Pancreas (tissue), 10 donors: ENCODE results near the gene STK10. TPM values are rescaled to one million over a fixed set of nuclear protein-coding genes. Genes with fewer than 3 reads are reported as not detected.

Source experiments
- ATAC-seq, 4 donors: fragments of 200-7000 bp; cut with Tn5 transposase; one replicate each; pipeline versions ENCODE4 v1.8.0 to v1.9.1; 2020; ENCODE audit warnings: mild to moderate bottlenecking in 4 of 4, moderate library complexity in 4 of 4
- DNase-seq, 6 donors: peaks; one replicate each; pipeline ENCODE4 v3.0.0-alpha.2; 2020
- FAIRE-seq: peaks from 2 replicates; lab custom pipeline; 2012; peaks lifted over from hg19 to GRCh38; lab: Jason Lieb, UNC
- H3K27ac ChIP-seq, 4 donors: fragments of 200-600 bp; sonication (generic); 1 replicate in 3 of 4; 2 replicates in 1 of 4; pipeline versions ENCODE4 v1.5.0 to v1.8.0; 2020
- H3K27me3 ChIP-seq, 4 donors: fragments of 200-600 bp; one replicate each; pipeline ENCODE4 v1.8.0; 2021
- H3K36me3 ChIP-seq, 3 donors: fragments of 200-600 bp; sonication (generic) in 1 of 3; one replicate each; pipeline versions ENCODE4 v1.5.0 to v1.8.0; 2020 to 2021
- H3K4me1 ChIP-seq, 3 donors: fragments of 200-600 bp; one replicate each; pipeline ENCODE4 v1.8.0; 2021
- H3K4me3 ChIP-seq, 4 donors: fragments of 200-600 bp; sonication (generic) in 2 of 4; one replicate each; pipeline versions ENCODE4 v1.5.0 to v1.8.0; 2020 to 2021
- H3K9me3 ChIP-seq, 4 donors: fragments of 200-600 bp; one replicate each; pipeline ENCODE4 v1.8.0; 2021
- CTCF ChIP-seq, 4 donors: fragments of 200-600 bp; sonication (generic) in 3 of 4; IDR thresholded peaks; one replicate each; pipeline versions ENCODE4 v1.5.0 to v1.8.0; 2021; ENCODE audit warnings: antibody characterized with exemption in 4 of 4
- WGBS, 2 donors: extraction: QIAGEN DNeasy Blood & Tissue Kit; methylation state at CpG; one replicate each; pipeline ENCODE4 v1.1.7; 2013; 5-methylcytosine and 5-hydroxymethylcytosine counted together
- intact Hi-C, 3 donors: fragments of 100-400 bp; cut with DNase I; formaldehyde crosslinking; loops; one replicate each; pipeline versions ENCODE4 v1.11.1 to v1.14.2; 2022
- polyA plus RNA-seq, 2 donors: library from polyadenylated mRNA; stranded (reverse); fragments of 200-250 nt; gene quantifications; one replicate each; pipeline ENCODE4 v1.2.3, GENCODE V29; 2013
- total RNA-seq, 6 donors: library from RNA; stranded (reverse); fragmentation: NEBNext Ultra II Directional in 4 of 6; extraction: Animal tissue kit (Norgen Biotek cat#: 25700) in 4 of 6; gene quantifications; one replicate each; pipeline versions ENCODE4 v1.2.1 to v1.2.4, GENCODE V29; 2021 to 2023
- donor health status: healthy with polysubstance abuse.
- donor health status: DM: no; HTN: no; CAD: no; lungs with moderate emphysema.
- donor health status: DM: no; HTN: no; CAD: no.
- donor health status: control.
- donor health status: control.
- donor health status: Bipolar disorder and iron deficiency.
- donor health status: DM: yes; HTN: yes; CAD: no.
- donor health status: DM: no; HTN: no; CAD: no.
- donor health status: DM: no; HTN: no; CAD: no.
- donor health status: DM: yes; HTN: yes; CAD: no.

STK10 gene
- total and polyA plus RNA-seq, 8 donors, result 4.1 to 16.3 (median 7.3) TPM

- FAIRE-seq (no peak), DNase-seq (no peak), ATAC-seq (no peak)
- TF ChIP-seq CTCF (IDR thresholded peaks at IDR 0.05), result no peak
- WGBS, 2 donors, result 94 to 96% methylated on average over 9 of the region's 9 CpGs
- intact Hi-C loops, result no loop called here
- H3K36me3 ChIP-seq, result no peaks in the 10 kb centered on the region
- no peaks in the 10 kb centered on the region for H3K9me3 ChIP-seq
- no peaks in the 10 kb centered on the region for H3K4me1 ChIP-seq
- H3K27ac ChIP-seq, result no peak overlapping the region
- H3K4me3 ChIP-seq, result no peak overlapping the region
- no peaks in the 10 kb centered on the region for H3K27me3 ChIP-seq
Observed at GRCh38 chr5:172064766-172065165, 123.3 kb downstream of the STK10 start.

DNA sequence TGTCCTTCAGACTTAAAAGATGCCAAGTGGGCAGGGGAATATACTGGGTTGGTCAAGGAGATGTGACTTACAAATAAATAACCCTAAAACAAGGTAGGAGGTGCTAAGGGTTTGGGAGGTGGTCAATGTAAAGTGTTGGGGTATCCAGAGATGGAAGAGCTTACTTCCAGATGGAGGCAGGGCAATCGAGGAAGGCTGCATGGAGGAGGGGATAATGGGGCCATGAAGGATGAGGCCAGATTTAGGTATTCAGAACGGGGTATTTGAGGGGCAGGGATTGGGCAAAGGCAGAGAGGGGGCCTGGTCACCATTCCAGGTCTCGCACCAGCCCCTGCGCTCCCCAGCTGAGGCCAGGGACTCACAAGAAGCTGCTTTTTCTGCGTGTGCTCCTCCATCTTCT lies 123.7 kb downstream of the STK10 start:
- Histone ChIP-seq H3K4me3 (no peak overlapping the region), H3K4me1 (no peaks in the 10 kb centered on the region), H3K27me3 (no peaks in the 10 kb centered on the region), H3K27ac (no peak overlapping the region), H3K36me3 (no peaks in the 10 kb centered on the region), H3K9me3 (no peaks in the 10 kb centered on the region)
- TF ChIP-seq CTCF (IDR thresholded peaks at IDR 0.05), result no peak
- no peak for ATAC-seq
- intact Hi-C loops, result no loop called here
- no peak for FAIRE-seq
- WGBS, 2 donors, result 84 to 85% methylated on average over 5 of the region's 5 CpGs
- DNase-seq, result no peak

GRCh38 chr5:172063463-172064235 lies 124.4 kb downstream of the STK10 start:
- DNase-seq, result no peak
- 84 to 85% methylated on average over 15 of the region's 15 CpGs for WGBS, 2 donors
- ATAC-seq, result no peak
- Histone ChIP-seq H3K27ac (no peak overlapping the region), H3K4me3 (no peak overlapping the region), H3K9me3 (no peaks in the 10 kb centered on the region), H3K27me3 (no peaks in the 10 kb centered on the region), H3K4me1 (no peaks in the 10 kb centered on the region), H3K36me3 (no peaks in the 10 kb centered on the region)
- FAIRE-seq, result no peak
- intact Hi-C loops, result no loop called here
- TF ChIP-seq CTCF (IDR thresholded peaks at IDR 0.05), result no peak

DNA sequence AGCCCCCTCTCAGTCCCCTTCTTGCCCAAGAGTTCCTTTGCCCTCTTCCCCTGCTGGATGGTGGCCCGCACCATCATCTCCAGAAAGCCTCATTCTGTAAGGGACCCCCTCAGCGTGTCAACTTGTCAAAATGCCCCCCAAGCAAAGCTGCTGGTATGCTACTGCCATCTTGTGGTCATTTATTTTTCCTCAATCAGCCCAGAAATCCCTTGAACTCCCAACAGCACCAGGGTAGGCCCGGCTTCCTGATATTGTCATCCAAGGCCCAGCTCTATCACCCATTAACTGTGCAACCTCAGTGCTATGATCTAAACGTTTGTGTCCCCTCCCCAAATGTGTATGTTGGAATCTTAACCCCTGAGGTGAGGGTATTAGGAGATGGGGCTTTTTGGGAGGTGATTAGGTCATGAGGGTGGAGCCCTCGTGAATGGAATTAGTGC lies 128.3 kb downstream of the STK10 start:
- Histone ChIP-seq H3K4me1 (no peaks in the 10 kb centered on the region), H3K27me3 (no peaks in the 10 kb centered on the region), H3K4me3 (no peak overlapping the region), H3K36me3 (no peaks in the 10 kb centered on the region), H3K9me3 (no peaks in the 10 kb centered on the region), H3K27ac (no peak overlapping the region)
- intact Hi-C loops, result no loop called here
- peak in 2 of 4 donors; percentile 39 to 50 for ATAC-seq
- DNase-seq, result no peak
- WGBS, 2 donors, result 69% methylated on average over 5 of the region's 5 CpGs
- FAIRE-seq, result no peak
- TF ChIP-seq CTCF (IDR thresholded peaks at IDR 0.05), result peak in 2 of 4 donors; percentile 22 to 30

DNA sequence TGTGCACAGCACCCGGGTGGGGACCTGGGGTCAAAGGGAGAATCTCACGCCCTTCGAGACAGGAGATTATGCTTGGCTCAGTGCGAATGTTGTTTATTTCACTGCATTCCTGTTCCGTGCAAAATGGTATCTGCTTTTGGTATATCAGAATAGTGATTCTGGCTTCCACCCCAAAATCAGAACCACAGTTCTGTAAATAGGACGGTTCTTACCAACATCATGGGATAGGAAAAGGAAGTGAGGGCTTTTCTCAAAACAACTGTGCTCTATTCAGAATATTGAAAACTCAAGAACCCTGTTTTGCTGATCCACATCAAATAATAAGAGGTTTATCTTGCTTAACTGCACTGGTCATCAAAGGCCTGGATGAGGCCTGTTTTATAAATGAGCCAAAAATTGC lies 129.9 kb downstream of the STK10 start:
- no peak overlapping the region for H3K27ac ChIP-seq
- 90% methylated on average over 6 of the region's 6 CpGs for WGBS, 2 donors
- no peaks in the 10 kb centered on the region for H3K27me3 ChIP-seq
- DNase-seq (no peak), ATAC-seq (no peak), FAIRE-seq (no peak)
- H3K4me1 ChIP-seq, result no peaks in the 10 kb centered on the region
- H3K36me3 ChIP-seq, result no peaks in the 10 kb centered on the region
- H3K4me3 ChIP-seq, result no peak overlapping the region
- intact Hi-C loops, result no loop called here
- no peak for TF ChIP-seq CTCF (IDR thresholded peaks at IDR 0.05)
- no peaks in the 10 kb centered on the region for H3K9me3 ChIP-seq
